A673 (cell line): ENCODE measurements around the gene CCBE1.

Source experiments
- EZH2 ChIP-seq: fragments of 200-600 bp; sonication (generic); IDR thresholded peaks from 2 replicates; pipeline ENCODE4 v1.6.1; 2017; ENCODE audit warnings: borderline replicate concordance, low read depth, mild to moderate bottlenecking, mixed read lengths, antibody characterized with exemption, low read length; ENCODE audit not compliant: poor library complexity, severe bottlenecking
- TF ChIP-seq, protein P1 (sequence below): fragments of 300-800, 200-600 bp; sonication (generic); conservative IDR thresholded peaks from 2 replicates; pipeline ENCODE4 v1.5.1; 2017; ENCODE audit warnings: low read depth, mild to moderate bottlenecking, antibody characterized with exemption, low read length, moderate library complexity, mixed read lengths

DNA sequence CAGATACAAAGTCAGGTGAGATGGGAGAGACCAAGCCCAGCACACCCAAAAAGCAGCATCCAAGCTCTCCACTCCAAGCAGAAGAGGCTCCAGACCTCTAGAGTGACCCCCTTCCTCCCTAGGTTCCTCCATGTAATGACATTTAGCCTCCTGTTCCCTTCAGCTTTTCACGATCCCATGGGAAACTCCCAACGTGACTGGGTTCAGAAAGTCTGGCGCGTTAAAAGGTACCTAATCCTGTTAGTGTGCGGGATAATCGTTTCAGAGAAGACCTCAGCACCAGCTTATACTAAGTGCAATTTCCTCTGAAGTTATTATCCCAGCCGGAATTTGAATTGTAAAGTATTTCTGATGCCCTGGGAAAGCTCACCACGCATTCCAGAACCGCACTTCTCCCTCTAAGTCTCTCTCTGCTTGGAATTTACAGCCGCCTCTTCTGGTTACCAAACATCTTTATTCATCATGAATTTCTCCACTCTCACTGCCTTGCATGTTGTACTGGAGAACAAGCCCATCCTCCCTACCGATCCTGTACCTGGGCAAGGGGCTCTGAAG is 46.9 kb downstream of the CCBE1 start:
- TF ChIP-seq EZH2 = no peak
- TF ChIP-seq, protein P1, sequence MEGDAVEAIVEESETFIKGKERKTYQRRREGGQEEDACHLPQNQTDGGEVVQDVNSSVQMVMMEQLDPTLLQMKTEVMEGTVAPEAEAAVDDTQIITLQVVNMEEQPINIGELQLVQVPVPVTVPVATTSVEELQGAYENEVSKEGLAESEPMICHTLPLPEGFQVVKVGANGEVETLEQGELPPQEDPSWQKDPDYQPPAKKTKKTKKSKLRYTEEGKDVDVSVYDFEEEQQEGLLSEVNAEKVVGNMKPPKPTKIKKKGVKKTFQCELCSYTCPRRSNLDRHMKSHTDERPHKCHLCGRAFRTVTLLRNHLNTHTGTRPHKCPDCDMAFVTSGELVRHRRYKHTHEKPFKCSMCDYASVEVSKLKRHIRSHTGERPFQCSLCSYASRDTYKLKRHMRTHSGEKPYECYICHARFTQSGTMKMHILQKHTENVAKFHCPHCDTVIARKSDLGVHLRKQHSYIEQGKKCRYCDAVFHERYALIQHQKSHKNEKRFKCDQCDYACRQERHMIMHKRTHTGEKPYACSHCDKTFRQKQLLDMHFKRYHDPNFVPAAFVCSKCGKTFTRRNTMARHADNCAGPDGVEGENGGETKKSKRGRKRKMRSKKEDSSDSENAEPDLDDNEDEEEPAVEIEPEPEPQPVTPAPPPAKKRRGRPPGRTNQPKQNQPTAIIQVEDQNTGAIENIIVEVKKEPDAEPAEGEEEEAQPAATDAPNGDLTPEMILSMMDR = no peak
